ENCODE data around the gene MLYCD. TPM values are rescaled to one million over a fixed set of nuclear protein-coding genes. Genes with fewer than 3 reads are reported as not detected.

MLYCD gene
- total RNA-seq, 1 donor: 5.1 TPM

DNA sequence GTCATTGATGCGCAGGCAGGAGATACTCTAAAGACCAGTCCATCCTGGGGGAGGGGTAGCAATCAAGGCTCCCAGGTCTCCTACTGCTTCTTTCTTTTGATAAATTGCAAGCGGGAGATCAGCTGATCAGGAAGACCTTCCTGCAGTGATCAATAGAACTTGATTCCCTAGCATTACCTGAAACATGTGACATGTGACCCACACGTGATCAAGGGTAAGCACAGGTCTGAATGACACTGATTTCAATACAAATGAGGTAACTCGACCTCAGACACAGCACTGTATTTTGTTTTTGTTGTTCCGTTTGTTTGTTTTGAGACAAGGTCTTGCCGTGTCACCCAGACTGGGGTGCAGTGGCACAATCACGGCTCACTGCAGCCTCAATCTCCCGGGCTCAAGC, 39.6 kb upstream of the MLYCD start:
- no peak for DNase-seq (ENCODE audit: insufficient read length, low spot score, missing footprints)
- H3K4me1 ChIP-seq (ENCODE audit: insufficient read depth, low read length): no peaks in the 10 kb centered on the region
- H2AFZ ChIP-seq (ENCODE audit: low read length): no peak overlapping the region
- H3K27me3 ChIP-seq (ENCODE audit: insufficient read depth, low read length): peaks cover 12% of the 10 kb centered on the region
- no peak overlapping the region for H3K4me2 ChIP-seq (ENCODE audit: insufficient read depth, low read length)
- no peaks in the 10 kb centered on the region for H3K36me3 ChIP-seq (ENCODE audit: insufficient read depth, low read length)
- TF ChIP-seq, protein P1, sequence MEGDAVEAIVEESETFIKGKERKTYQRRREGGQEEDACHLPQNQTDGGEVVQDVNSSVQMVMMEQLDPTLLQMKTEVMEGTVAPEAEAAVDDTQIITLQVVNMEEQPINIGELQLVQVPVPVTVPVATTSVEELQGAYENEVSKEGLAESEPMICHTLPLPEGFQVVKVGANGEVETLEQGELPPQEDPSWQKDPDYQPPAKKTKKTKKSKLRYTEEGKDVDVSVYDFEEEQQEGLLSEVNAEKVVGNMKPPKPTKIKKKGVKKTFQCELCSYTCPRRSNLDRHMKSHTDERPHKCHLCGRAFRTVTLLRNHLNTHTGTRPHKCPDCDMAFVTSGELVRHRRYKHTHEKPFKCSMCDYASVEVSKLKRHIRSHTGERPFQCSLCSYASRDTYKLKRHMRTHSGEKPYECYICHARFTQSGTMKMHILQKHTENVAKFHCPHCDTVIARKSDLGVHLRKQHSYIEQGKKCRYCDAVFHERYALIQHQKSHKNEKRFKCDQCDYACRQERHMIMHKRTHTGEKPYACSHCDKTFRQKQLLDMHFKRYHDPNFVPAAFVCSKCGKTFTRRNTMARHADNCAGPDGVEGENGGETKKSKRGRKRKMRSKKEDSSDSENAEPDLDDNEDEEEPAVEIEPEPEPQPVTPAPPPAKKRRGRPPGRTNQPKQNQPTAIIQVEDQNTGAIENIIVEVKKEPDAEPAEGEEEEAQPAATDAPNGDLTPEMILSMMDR (IDR thresholded peaks at IDR 0.05; ENCODE audit: extremely low read depth, low read depth, low read length): no peak
- H3K79me2 ChIP-seq (ENCODE audit: insufficient read depth, low read length): no peaks in the 10 kb centered on the region
- no peaks in the 10 kb centered on the region for H4K20me1 ChIP-seq (ENCODE audit: insufficient read depth, low read length)
- no peaks in the 10 kb centered on the region for H3K9me3 ChIP-seq (ENCODE audit: low read depth, low read length)
- no peak overlapping the region for H3K27ac ChIP-seq (ENCODE audit: low read depth, low read length)
- no peak overlapping the region for H3K4me3 ChIP-seq (ENCODE audit: insufficient read depth, low read length)

DNA sequence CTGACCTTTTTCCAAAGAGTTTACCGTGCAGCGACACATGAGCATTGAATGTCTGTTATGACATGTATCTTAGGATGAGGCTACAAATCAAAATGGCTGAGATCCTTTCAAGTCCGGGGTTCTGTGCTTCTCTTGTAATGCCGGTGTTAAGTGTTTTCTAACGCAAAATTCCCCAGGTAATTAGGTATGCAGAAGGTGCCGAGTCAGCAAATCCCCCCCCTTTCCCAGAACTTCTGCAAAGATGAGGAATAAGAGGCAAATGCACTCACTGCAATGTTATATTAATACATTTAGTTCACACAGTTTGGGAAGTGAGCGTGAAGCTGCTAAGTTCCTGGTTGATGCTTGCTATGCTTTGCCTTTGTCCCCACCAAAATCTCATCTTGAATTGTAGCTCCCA, 36.3 kb upstream of the MLYCD start:
- no peak for DNase-seq (ENCODE audit: insufficient read length, low spot score, missing footprints)
- Histone ChIP-seq H3K27me3 (ENCODE audit: insufficient read depth, low read length) (peaks cover 5% of the 10 kb centered on the region), H4K20me1 (ENCODE audit: insufficient read depth, low read length) (no peaks in the 10 kb centered on the region), H3K9me3 (ENCODE audit: low read depth, low read length) (no peaks in the 10 kb centered on the region), H2AFZ (ENCODE audit: low read length) (no peak overlapping the region), H3K4me2 (ENCODE audit: insufficient read depth, low read length) (no peak overlapping the region), H3K4me1 (ENCODE audit: insufficient read depth, low read length) (no peaks in the 10 kb centered on the region), H3K27ac (ENCODE audit: low read depth, low read length) (no peak overlapping the region), H3K79me2 (ENCODE audit: insufficient read depth, low read length) (no peaks in the 10 kb centered on the region), H3K4me3 (ENCODE audit: insufficient read depth, low read length) (no peak overlapping the region), H3K36me3 (ENCODE audit: insufficient read depth, low read length) (no peaks in the 10 kb centered on the region)
- TF ChIP-seq, protein P1 (IDR thresholded peaks at IDR 0.05; ENCODE audit: extremely low read depth, low read depth, low read length): no peak

DNA sequence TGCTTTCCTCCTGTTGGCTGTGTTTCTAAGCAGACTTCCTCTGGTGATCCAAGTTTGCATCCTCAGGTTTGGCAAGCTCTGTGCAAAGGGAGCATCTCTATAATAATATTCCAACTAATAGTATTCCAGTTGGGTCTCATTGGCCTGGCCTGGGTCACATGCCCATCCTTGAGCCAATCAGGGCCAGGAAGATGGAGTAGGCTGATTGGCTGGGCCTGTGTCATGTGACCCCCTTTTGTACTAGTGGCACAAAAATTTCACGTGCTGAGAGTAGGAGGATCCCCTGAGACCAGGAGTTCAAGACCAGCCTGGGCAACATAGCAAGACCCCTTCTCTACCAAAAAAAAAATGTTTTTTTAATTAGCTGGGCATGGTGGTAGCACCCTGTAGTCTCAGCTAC, 35.2 kb upstream of the MLYCD start:
- H3K79me2 ChIP-seq (ENCODE audit: insufficient read depth, low read length): no peaks in the 10 kb centered on the region

DNA sequence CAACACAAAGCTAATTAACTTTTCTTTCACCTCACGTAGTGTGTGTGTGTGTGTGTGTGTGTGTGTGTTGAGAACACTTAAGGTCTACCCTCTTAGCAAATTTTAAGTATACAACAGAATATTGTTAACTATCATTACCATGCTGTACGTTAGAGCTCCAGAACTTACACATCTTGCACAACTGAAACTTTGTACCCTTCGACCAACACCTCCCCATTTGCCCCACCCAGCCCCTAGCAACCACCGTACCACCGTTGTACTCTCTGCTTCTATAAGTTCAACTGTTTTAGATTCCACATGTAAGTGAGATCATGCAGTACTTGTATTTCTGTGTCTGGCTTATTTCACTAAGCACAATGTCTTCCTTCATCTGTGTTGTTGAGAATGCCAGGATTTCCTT, 28.1 kb upstream of the MLYCD start:
- no peak for DNase-seq (ENCODE audit: insufficient read length, low spot score, missing footprints)
- H3K4me1 ChIP-seq (ENCODE audit: insufficient read depth, low read length): no peaks in the 10 kb centered on the region
- H3K79me2 ChIP-seq (ENCODE audit: insufficient read depth, low read length): no peaks in the 10 kb centered on the region
- no peak overlapping the region for H3K27ac ChIP-seq (ENCODE audit: low read depth, low read length)
- H2AFZ ChIP-seq (ENCODE audit: low read length): no peak overlapping the region
- peaks cover 12% of the 10 kb centered on the region for H3K27me3 ChIP-seq (ENCODE audit: insufficient read depth, low read length)
- no peak overlapping the region for H3K4me3 ChIP-seq (ENCODE audit: insufficient read depth, low read length)
- TF ChIP-seq, protein P1 (IDR thresholded peaks at IDR 0.05; ENCODE audit: extremely low read depth, low read depth, low read length): no peak
- H3K4me2 ChIP-seq (ENCODE audit: insufficient read depth, low read length): no peak overlapping the region
- H3K36me3 ChIP-seq (ENCODE audit: insufficient read depth, low read length): no peaks in the 10 kb centered on the region
- H3K9me3 ChIP-seq (ENCODE audit: low read depth, low read length): no peaks in the 10 kb centered on the region
- H4K20me1 ChIP-seq (ENCODE audit: insufficient read depth, low read length): no peaks in the 10 kb centered on the region

More for the DNA sequence above, 35.2 kb upstream of the MLYCD start:
- H2AFZ ChIP-seq (ENCODE audit: low read length): no peak overlapping the region
- peaks cover 5% of the 10 kb centered on the region for H3K27me3 ChIP-seq (ENCODE audit: insufficient read depth, low read length)
- DNase-seq (ENCODE audit: insufficient read length, low spot score, missing footprints): no peak
- no peaks in the 10 kb centered on the region for H3K9me3 ChIP-seq (ENCODE audit: low read depth, low read length)
- no peaks in the 10 kb centered on the region for H3K36me3 ChIP-seq (ENCODE audit: insufficient read depth, low read length)
- H3K4me2 ChIP-seq (ENCODE audit: insufficient read depth, low read length): no peak overlapping the region
- no peaks in the 10 kb centered on the region for H4K20me1 ChIP-seq (ENCODE audit: insufficient read depth, low read length)
- H3K4me3 ChIP-seq (ENCODE audit: insufficient read depth, low read length): no peak overlapping the region
- TF ChIP-seq, protein P1 (IDR thresholded peaks at IDR 0.05; ENCODE audit: extremely low read depth, low read depth, low read length): no peak
- H3K4me1 ChIP-seq (ENCODE audit: insufficient read depth, low read length): no peaks in the 10 kb centered on the region
- no peak overlapping the region for H3K27ac ChIP-seq (ENCODE audit: low read depth, low read length)
